ENCODE data around the gene INPP4A.
A peak's percentile ranks its signal among the peaks of the same experiment; 100 is the strongest.

Gene INPP4A

GRCh38 chr2:98444436-98445176, at the start of gene INPP4A:
TSS of gene INPP4A (plus strand) at chr2:98444858. CDS start at chr2:98520049, 75,191 bp downstream.
- H3K4me1 ChIP-seq (ENCODE audit: control insufficient read depth in 1 of 2, insufficient read depth in 1 of 2, low read depth in 1 of 2, low read length in 1 of 2): peaks cover 28 to 31% of the 10 kb centered on the region in 2 experiments
- peak within 1 kb of the TSS; percentile 90 for H3K27ac ChIP-seq
- no peaks in the 10 kb centered on the region for H3K9me3 ChIP-seq
- H3K4me3 ChIP-seq (ENCODE audit: low read depth in 1 of 2, low read length in 1 of 2): peak within 1 kb of the TSS; percentile 81 to 93
- no peaks in the 10 kb centered on the region for H3K27me3 ChIP-seq
- peak; percentile 73 for TF ChIP-seq CTCF (IDR thresholded peaks at IDR 0.05)
- H3K36me3 ChIP-seq: no peaks in the 10 kb centered on the region

- Histone ChIP-seq H3K27ac (no peak overlapping the region), H3K36me3 (no peaks in the 10 kb centered on the region), H3K4me3 (ENCODE audit: low read depth in 1 of 2, low read length in 1 of 2) (no peak overlapping the region), H3K27me3 (peaks cover 27% of the 10 kb centered on the region), H3K4me1 (ENCODE audit: control insufficient read depth in 1 of 2, insufficient read depth in 1 of 2, low read depth in 1 of 2, low read length in 1 of 2) (no peaks in the 10 kb centered on the region), H3K9me3 (no peaks in the 10 kb centered on the region)
- no peak for TF ChIP-seq CTCF (IDR thresholded peaks at IDR 0.05)
Measured at GRCh38 chr2:98395977-98396376, 48.7 kb upstream of the INPP4A start.

GRCh38 chr2:98396745-98397355, 47.8 kb upstream of the INPP4A start:
- Histone ChIP-seq H3K27me3 (peaks cover 35% of the 10 kb centered on the region), H3K9me3 (no peaks in the 10 kb centered on the region), H3K4me1 (ENCODE audit: control insufficient read depth in 1 of 2, insufficient read depth in 1 of 2, low read depth in 1 of 2, low read length in 1 of 2) (no peaks in the 10 kb centered on the region), H3K4me3 (ENCODE audit: low read depth in 1 of 2, low read length in 1 of 2) (no peak overlapping the region), H3K36me3 (no peaks in the 10 kb centered on the region), H3K27ac (no peak overlapping the region)
- no peak for TF ChIP-seq CTCF (IDR thresholded peaks at IDR 0.05)

- TF ChIP-seq CTCF (IDR thresholded peaks at IDR 0.05): no peak
- Histone ChIP-seq H3K27ac (no peak overlapping the region), H3K4me1 (ENCODE audit: control insufficient read depth in 1 of 2, insufficient read depth in 1 of 2, low read depth in 1 of 2, low read length in 1 of 2) (no peaks in the 10 kb centered on the region), H3K4me3 (ENCODE audit: low read depth in 1 of 2, low read length in 1 of 2) (no peak overlapping the region), H3K9me3 (no peaks in the 10 kb centered on the region), H3K27me3 (peaks cover 57% of the 10 kb centered on the region), H3K36me3 (no peaks in the 10 kb centered on the region)
Measured at GRCh38 chr2:98399140-98399539, 45.5 kb upstream of the INPP4A start.

GRCh38 chr2:98403878-98404277, 40.8 kb upstream of the INPP4A start:
- H3K9me3 ChIP-seq: no peaks in the 10 kb centered on the region
- no peak for TF ChIP-seq CTCF (IDR thresholded peaks at IDR 0.05)
- no peaks in the 10 kb centered on the region for H3K36me3 ChIP-seq
- H3K4me3 ChIP-seq (ENCODE audit: low read depth in 1 of 2, low read length in 1 of 2): no peak overlapping the region
- H3K27ac ChIP-seq: no peak overlapping the region
- no peaks in the 10 kb centered on the region for H3K4me1 ChIP-seq (ENCODE audit: control insufficient read depth in 1 of 2, insufficient read depth in 1 of 2, low read depth in 1 of 2, low read length in 1 of 2)
- peaks cover 54% of the 10 kb centered on the region for H3K27me3 ChIP-seq

All from neutrophil (primary cell).